ENCODE measurements around the gene DLGAP1. TPM values are rescaled to one million over a fixed set of nuclear protein-coding genes. Genes with fewer than 3 reads are reported as not detected.

The DLGAP1 gene
- total and polyA plus RNA-seq, 4 donors, result 16.5 to 30.7 (median 29.7) TPM

GRCh38 chr18:4181882-4182568 lies 273.1 kb downstream of the DLGAP1 start:
- Histone ChIP-seq H3K27me3 (ENCODE audit: control insufficient read depth, insufficient read depth, low read length) (no peaks in the 10 kb centered on the region), H3K9me3 (ENCODE audit: control insufficient read depth, insufficient read depth, low read length) (no peaks in the 10 kb centered on the region), H3K27ac (ENCODE audit: low read depth, low read length) (no peak overlapping the region), H3K36me3 (ENCODE audit: control insufficient read depth, insufficient read depth, low read length) (no peaks in the 10 kb centered on the region), H3K4me3 (ENCODE audit: low read depth, low read length) (no peak overlapping the region), H3K4me1 (ENCODE audit: control insufficient read depth, insufficient read depth, low read length) (no peaks in the 10 kb centered on the region)
- DNase-seq (ENCODE audit: low read depth in 4 of 6, low spot score in 6 of 6), result peak in 1 of 6 donors; percentile 33
- WGBS (ENCODE audit: insufficient coverage), result 76% methylated on average over 4 of the region's 7 CpGs

- no peaks in the 10 kb centered on the region for H3K9me3 ChIP-seq (ENCODE audit: control insufficient read depth, insufficient read depth, low read length)
- DNase-seq (ENCODE audit: low read depth in 4 of 6, low spot score in 6 of 6), result peak in 1 of 6 donors; percentile 39
- WGBS (ENCODE audit: insufficient coverage), result 80% methylated on average over 1 of the region's 3 CpGs
- no peaks in the 10 kb centered on the region for H3K27me3 ChIP-seq (ENCODE audit: control insufficient read depth, insufficient read depth, low read length)
- H3K36me3 ChIP-seq (ENCODE audit: control insufficient read depth, insufficient read depth, low read length), result no peaks in the 10 kb centered on the region
- H3K27ac ChIP-seq (ENCODE audit: low read depth, low read length), result no peak overlapping the region
- H3K4me1 ChIP-seq (ENCODE audit: control insufficient read depth, insufficient read depth, low read length), result no peaks in the 10 kb centered on the region
- H3K4me3 ChIP-seq (ENCODE audit: low read depth, low read length), result no peak overlapping the region
Measured at GRCh38 chr18:4181086-4181485, 274.0 kb downstream of the DLGAP1 start.

GRCh38 chr18:4172196-4173100 lies 282.7 kb downstream of the DLGAP1 start:
- peak in 3 of 6 donors; percentile 12 to 88 (median 78) for DNase-seq (ENCODE audit: low read depth in 4 of 6, low spot score in 6 of 6)
- no peaks in the 10 kb centered on the region for H3K4me1 ChIP-seq (ENCODE audit: control insufficient read depth, insufficient read depth, low read length)
- no peaks in the 10 kb centered on the region for H3K27me3 ChIP-seq (ENCODE audit: control insufficient read depth, insufficient read depth, low read length)
- no peaks in the 10 kb centered on the region for H3K9me3 ChIP-seq (ENCODE audit: control insufficient read depth, insufficient read depth, low read length)
- 67% methylated on average over 1 of the region's 6 CpGs for WGBS (ENCODE audit: insufficient coverage)
- H3K36me3 ChIP-seq (ENCODE audit: control insufficient read depth, insufficient read depth, low read length), result no peaks in the 10 kb centered on the region
- H3K4me3 ChIP-seq (ENCODE audit: low read depth, low read length), result no peak overlapping the region
- no peak overlapping the region for H3K27ac ChIP-seq (ENCODE audit: low read depth, low read length)

GRCh38 chr18:4157352-4157751 lies 297.8 kb downstream of the DLGAP1 start:
- DNase-seq (ENCODE audit: low read depth in 4 of 6, low spot score in 6 of 6), result no peak
- Histone ChIP-seq H3K36me3 (ENCODE audit: control insufficient read depth, insufficient read depth, low read length) (no peaks in the 10 kb centered on the region), H3K4me3 (ENCODE audit: low read depth, low read length) (no peak overlapping the region), H3K27me3 (ENCODE audit: control insufficient read depth, insufficient read depth, low read length) (no peaks in the 10 kb centered on the region), H3K27ac (ENCODE audit: low read depth, low read length) (no peak overlapping the region), H3K9me3 (ENCODE audit: control insufficient read depth, insufficient read depth, low read length) (no peaks in the 10 kb centered on the region), H3K4me1 (ENCODE audit: control insufficient read depth, insufficient read depth, low read length) (no peaks in the 10 kb centered on the region)
- 100% methylated on average over 2 of the region's 4 CpGs for WGBS (ENCODE audit: insufficient coverage)

GRCh38 chr18:4146797-4147196 lies 308.3 kb downstream of the DLGAP1 start:
- H3K27me3 ChIP-seq (ENCODE audit: control insufficient read depth, insufficient read depth, low read length), result no peaks in the 10 kb centered on the region
- WGBS (ENCODE audit: insufficient coverage), result no CpG with 5 or more reads among the region's 1 CpG
- H3K36me3 ChIP-seq (ENCODE audit: control insufficient read depth, insufficient read depth, low read length), result no peaks in the 10 kb centered on the region
- no peak overlapping the region for H3K27ac ChIP-seq (ENCODE audit: low read depth, low read length)
- DNase-seq (ENCODE audit: low read depth in 4 of 6, low spot score in 6 of 6), result peak in 1 of 6 donors; percentile 76
- no peaks in the 10 kb centered on the region for H3K4me1 ChIP-seq (ENCODE audit: control insufficient read depth, insufficient read depth, low read length)
- no peak overlapping the region for H3K4me3 ChIP-seq (ENCODE audit: low read depth, low read length)
- H3K9me3 ChIP-seq (ENCODE audit: control insufficient read depth, insufficient read depth, low read length), result no peaks in the 10 kb centered on the region

GRCh38 chr18:4144201-4144600 lies 310.9 kb downstream of the DLGAP1 start:
- H3K9me3 ChIP-seq (ENCODE audit: control insufficient read depth, insufficient read depth, low read length), result no peaks in the 10 kb centered on the region
- no CpG with 5 or more reads among the region's 1 CpG for WGBS (ENCODE audit: insufficient coverage)
- no peak for DNase-seq (ENCODE audit: low read depth in 4 of 6, low spot score in 6 of 6)
- H3K27me3 ChIP-seq (ENCODE audit: control insufficient read depth, insufficient read depth, low read length), result no peaks in the 10 kb centered on the region
- no peaks in the 10 kb centered on the region for H3K4me1 ChIP-seq (ENCODE audit: control insufficient read depth, insufficient read depth, low read length)
- H3K27ac ChIP-seq (ENCODE audit: low read depth, low read length), result no peak overlapping the region
- no peak overlapping the region for H3K4me3 ChIP-seq (ENCODE audit: low read depth, low read length)
- no peaks in the 10 kb centered on the region for H3K36me3 ChIP-seq (ENCODE audit: control insufficient read depth, insufficient read depth, low read length)

GRCh38 chr18:4143585-4143984 lies 311.5 kb downstream of the DLGAP1 start:
- DNase-seq (ENCODE audit: low read depth in 4 of 6, low spot score in 6 of 6), result no peak
- H3K27ac ChIP-seq (ENCODE audit: low read depth, low read length), result no peak overlapping the region
- H3K36me3 ChIP-seq (ENCODE audit: control insufficient read depth, insufficient read depth, low read length), result no peaks in the 10 kb centered on the region
- H3K4me1 ChIP-seq (ENCODE audit: control insufficient read depth, insufficient read depth, low read length), result no peaks in the 10 kb centered on the region
- H3K4me3 ChIP-seq (ENCODE audit: low read depth, low read length), result no peak overlapping the region
- no peaks in the 10 kb centered on the region for H3K27me3 ChIP-seq (ENCODE audit: control insufficient read depth, insufficient read depth, low read length)
- H3K9me3 ChIP-seq (ENCODE audit: control insufficient read depth, insufficient read depth, low read length), result no peaks in the 10 kb centered on the region
- 100% methylated on average over 1 of the region's 1 CpG for WGBS (ENCODE audit: insufficient coverage)

- no peaks in the 10 kb centered on the region for H3K36me3 ChIP-seq (ENCODE audit: control insufficient read depth, insufficient read depth, low read length)
- no peak overlapping the region for H3K4me3 ChIP-seq (ENCODE audit: low read depth, low read length)
- H3K9me3 ChIP-seq (ENCODE audit: control insufficient read depth, insufficient read depth, low read length), result no peaks in the 10 kb centered on the region
- no peaks in the 10 kb centered on the region for H3K27me3 ChIP-seq (ENCODE audit: control insufficient read depth, insufficient read depth, low read length)
- 98% methylated on average over 5 of the region's 5 CpGs for WGBS (ENCODE audit: insufficient coverage)
- DNase-seq (ENCODE audit: low read depth in 4 of 6, low spot score in 6 of 6), result no peak
- H3K27ac ChIP-seq (ENCODE audit: low read depth, low read length), result no peak overlapping the region
- H3K4me1 ChIP-seq (ENCODE audit: control insufficient read depth, insufficient read depth, low read length), result no peaks in the 10 kb centered on the region
Measured at GRCh38 chr18:4142876-4143275, 312.2 kb downstream of the DLGAP1 start.

GRCh38 chr18:4134700-4135099 lies 320.4 kb downstream of the DLGAP1 start:
- Histone ChIP-seq H3K4me3 (ENCODE audit: low read depth, low read length) (no peak overlapping the region), H3K27ac (ENCODE audit: low read depth, low read length) (no peak overlapping the region), H3K36me3 (ENCODE audit: control insufficient read depth, insufficient read depth, low read length) (no peaks in the 10 kb centered on the region), H3K27me3 (ENCODE audit: control insufficient read depth, insufficient read depth, low read length) (no peaks in the 10 kb centered on the region), H3K4me1 (ENCODE audit: control insufficient read depth, insufficient read depth, low read length) (no peaks in the 10 kb centered on the region), H3K9me3 (ENCODE audit: control insufficient read depth, insufficient read depth, low read length) (no peaks in the 10 kb centered on the region)
- WGBS (ENCODE audit: insufficient coverage), result 40% methylated on average over 1 of the region's 6 CpGs
- peak in 2 of 6 donors; percentile 54 to 75 for DNase-seq (ENCODE audit: low read depth in 4 of 6, low spot score in 6 of 6)

Measured in spinal cord (tissue), 10 donors.